A549 (cell line): Measurements from ENCODE around the gene NR2E1.

Source experiments
- BHLHE40 ChIP-seq: IDR thresholded peaks from 2 replicates; pipeline ENCODE4 v1.6.1; 2012; ENCODE audit warnings: low read depth, low read length, inconsistent platforms
- MAX ChIP-seq: IDR thresholded peaks from 2 replicates; pipeline ENCODE4 v1.6.1; 2012
- PBX3 ChIP-seq: IDR thresholded peaks from 2 replicates; pipeline ENCODE4 v1.6.1; 2012
- PHF8 ChIP-seq: fragments of 200-600 bp; sonication (generic); IDR thresholded peaks from 2 replicates; pipeline ENCODE4 v1.6.1; 2016; ENCODE audit warnings: low read depth, mild to moderate bottlenecking, antibody characterized with exemption, moderate library complexity, borderline replicate concordance
- TF ChIP-seq, protein P1 (sequence below): fragments of 450-650 bp; IDR thresholded peaks from 2 replicates; pipeline ENCODE4 v1.6.1; 2014; ENCODE audit warnings: antibody characterized with exemption

DNA sequence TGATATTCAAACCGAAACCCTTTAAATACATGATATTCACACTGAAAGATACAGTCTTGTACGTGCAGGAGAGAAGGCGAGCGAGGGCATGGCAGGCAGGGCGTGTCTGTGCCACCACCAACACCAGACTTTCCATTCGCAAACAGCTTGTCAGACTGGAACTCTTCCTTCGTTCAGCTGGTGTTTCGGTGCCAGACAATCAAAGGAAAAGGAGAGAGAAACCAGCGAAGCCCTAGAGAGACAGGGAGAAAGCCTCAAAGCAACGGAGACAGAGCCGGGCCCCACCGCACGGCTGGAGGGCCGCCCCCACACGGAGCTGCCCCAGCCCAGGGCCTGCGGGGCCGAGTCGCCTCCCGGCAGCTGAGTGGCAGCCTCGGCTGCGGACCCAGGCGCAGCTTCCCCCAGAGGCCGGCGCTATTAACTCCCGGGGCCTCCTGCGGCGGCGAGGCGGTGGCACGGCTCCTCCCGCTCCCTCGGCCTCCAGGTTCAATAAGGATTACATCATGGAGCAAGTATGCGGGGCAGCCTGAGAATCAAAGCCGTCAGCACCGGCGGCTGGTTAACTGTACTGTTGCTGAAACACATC, 32.1 kb upstream of the NR2E1 start:
- TF ChIP-seq BHLHE40 (no peak), MAX (no peak), PBX3 (no peak), PHF8 (no peak)
- TF ChIP-seq, protein P1, sequence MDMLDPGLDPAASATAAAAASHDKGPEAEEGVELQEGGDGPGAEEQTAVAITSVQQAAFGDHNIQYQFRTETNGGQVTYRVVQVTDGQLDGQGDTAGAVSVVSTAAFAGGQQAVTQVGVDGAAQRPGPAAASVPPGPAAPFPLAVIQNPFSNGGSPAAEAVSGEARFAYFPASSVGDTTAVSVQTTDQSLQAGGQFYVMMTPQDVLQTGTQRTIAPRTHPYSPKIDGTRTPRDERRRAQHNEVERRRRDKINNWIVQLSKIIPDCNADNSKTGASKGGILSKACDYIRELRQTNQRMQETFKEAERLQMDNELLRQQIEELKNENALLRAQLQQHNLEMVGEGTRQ, result no peak
